A673 (cell line): Measurements from ENCODE around the gene DEAF1. TPM values are rescaled to one million over a fixed set of nuclear protein-coding genes. Genes with fewer than 3 reads are reported as not detected.

Experiments
- BruUV-seq: library from RNA; stranded (reverse); fragments of 400-500 nt; replicated peaks from 2 replicates; lab custom pipeline; 2021; lab: Mats Ljungman, UMichigan
- CTCF ChIA-PET: fragments of 300-600 bp; sonication (Branson Sonifier 250); formaldehyde crosslinking; loops from one replicate; lab custom pipeline; 2022; ENCODE audit warnings: antibody characterized with exemption; lab: Charles Lee
- POLR2A ChIA-PET: fragments of 300-600 bp; sonication (Branson Sonifier 250); formaldehyde crosslinking; loops from one replicate; lab custom pipeline; 2022; ENCODE audit warnings: antibody characterized with exemption; ENCODE audit not compliant: low non-redundant PET; lab: Charles Lee
- DNase-seq: peaks from one replicate; pipeline ENCODE4 v3.0.0-alpha.2; 2015; ENCODE audit warnings: low spot score
- H3K27ac ChIP-seq: fragments of 200-600 bp; sonication (generic); 2 replicates; pipeline ENCODE4 v1.5.1; 2016; ENCODE audit warnings: mixed run types, low read depth, mild to moderate bottlenecking, mixed read lengths, antibody characterized with exemption, low read length; ENCODE audit not compliant: poor library complexity, severe bottlenecking
- H3K27me3 ChIP-seq: fragments of 200-600 bp; sonication (generic); replicated peaks from 2 replicates; pipeline ENCODE4 v1.6.1; 2017; ENCODE audit warnings: mixed run types, low read depth, mild to moderate bottlenecking, mixed read lengths, antibody characterized with exemption, low read length; ENCODE audit not compliant: insufficient read depth, poor library complexity
- H3K36me3 ChIP-seq: fragments of 200-600 bp; sonication (generic); 2 replicates; pipeline ENCODE4 v1.6.1; 2016; ENCODE audit warnings: mixed run types, mild to moderate bottlenecking, mixed read lengths, antibody characterized with exemption, low read length; ENCODE audit not compliant: insufficient read depth, poor library complexity, severe bottlenecking
- H3K4me1 ChIP-seq: fragments of 200-600 bp; sonication (generic); 2 replicates; pipeline ENCODE4 v1.6.1; 2017; ENCODE audit warnings: mixed run types, mild to moderate bottlenecking, mixed read lengths, antibody characterized with exemption, low read length; ENCODE audit not compliant: insufficient read depth, poor library complexity, severe bottlenecking
- H3K4me3 ChIP-seq: fragments of 200-600 bp; sonication (generic); 2 replicates; pipeline ENCODE4 v1.5.1; 2016; ENCODE audit warnings: low read depth, mixed run types, mild to moderate bottlenecking, mixed read lengths, low read length; ENCODE audit not compliant: poor library complexity, severe bottlenecking
- H3K9me3 ChIP-seq: fragments of 200-600 bp; sonication (generic); 2 replicates; pipeline ENCODE4 v1.6.1; 2016; ENCODE audit warnings: mixed run types, low read depth, mild to moderate bottlenecking, mixed read lengths, antibody characterized with exemption, low read length; ENCODE audit not compliant: poor library complexity, severe bottlenecking
- EZH2 ChIP-seq: fragments of 200-600 bp; sonication (generic); IDR thresholded peaks from 2 replicates; pipeline ENCODE4 v1.6.1; 2017; ENCODE audit warnings: borderline replicate concordance, low read depth, mild to moderate bottlenecking, mixed read lengths, antibody characterized with exemption, low read length; ENCODE audit not compliant: poor library complexity, severe bottlenecking
- intact Hi-C: fragments of 100-400 bp; cut with micrococcal nuclease; formaldehyde crosslinking; loops from one replicate; pipeline ENCODE4 v1.10.0; 2022; ENCODE audit not compliant: unreplicated experiment
- total RNA-seq: library from RNA; stranded (reverse); gene quantifications from 2 replicates; pipeline ENCODE4 v1.2.3, GENCODE V29; 2021
- TF ChIP-seq, protein P1 (sequence below): fragments of 300-800, 200-600 bp; sonication (generic); conservative IDR thresholded peaks from 2 replicates; pipeline ENCODE4 v1.5.1; 2017; ENCODE audit warnings: low read depth, mild to moderate bottlenecking, antibody characterized with exemption, low read length, moderate library complexity, mixed read lengths

Gene DEAF1
- total RNA-seq, 1 experiment from 2014 or later, result 56.7 TPM

DNA sequence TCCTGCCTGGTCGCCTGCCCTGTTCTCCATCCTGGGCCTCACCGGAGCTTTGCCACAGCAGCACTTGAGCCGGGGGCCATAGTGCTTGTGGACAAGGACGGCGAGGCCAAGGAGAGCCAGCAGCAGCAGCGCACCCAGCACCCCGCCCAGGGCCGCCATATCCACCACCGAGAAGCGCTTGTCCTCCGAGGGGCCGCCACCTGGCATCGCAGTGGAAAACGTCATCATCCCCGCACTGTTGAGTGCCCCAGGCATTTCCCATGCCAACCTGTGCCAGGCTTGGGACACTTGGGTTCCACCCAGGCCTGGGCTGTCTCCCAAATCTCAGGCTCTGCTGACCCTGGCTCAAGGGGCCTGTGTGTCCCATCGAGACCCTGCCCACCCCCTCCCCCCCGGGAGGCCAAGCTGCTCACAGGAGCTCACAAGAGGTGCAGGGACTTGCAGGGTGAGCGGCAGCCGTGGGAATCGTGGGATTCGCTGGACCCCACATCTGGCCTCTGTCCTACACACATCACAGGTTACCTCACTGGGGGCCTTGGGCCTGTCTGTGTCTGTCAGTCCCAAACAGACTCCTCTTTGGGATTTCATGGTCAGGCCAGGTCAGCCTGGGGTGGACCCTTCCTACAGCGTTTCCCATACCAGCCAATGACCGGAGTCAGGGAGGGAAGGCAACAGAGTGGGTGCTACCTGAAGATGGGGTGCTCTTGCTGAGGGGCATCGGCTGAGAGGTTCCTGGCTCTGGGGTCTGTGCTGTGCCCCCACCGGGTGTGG is 76.9 kb downstream of the DEAF1 start:
- H3K27me3 ChIP-seq, result no peaks in the 10 kb centered on the region
- no peak overlapping the region for H3K4me3 ChIP-seq
- ChIA-PET POLR2A (no interaction called here), CTCF (no interaction called here)
- H3K9me3 ChIP-seq, result no peaks in the 10 kb centered on the region
- no peak overlapping the region for H3K27ac ChIP-seq
- DNase-seq, result no peak
- no peaks in the 10 kb centered on the region for H3K4me1 ChIP-seq
- no TSS peak for BruUV-seq
- TF ChIP-seq, protein P1, sequence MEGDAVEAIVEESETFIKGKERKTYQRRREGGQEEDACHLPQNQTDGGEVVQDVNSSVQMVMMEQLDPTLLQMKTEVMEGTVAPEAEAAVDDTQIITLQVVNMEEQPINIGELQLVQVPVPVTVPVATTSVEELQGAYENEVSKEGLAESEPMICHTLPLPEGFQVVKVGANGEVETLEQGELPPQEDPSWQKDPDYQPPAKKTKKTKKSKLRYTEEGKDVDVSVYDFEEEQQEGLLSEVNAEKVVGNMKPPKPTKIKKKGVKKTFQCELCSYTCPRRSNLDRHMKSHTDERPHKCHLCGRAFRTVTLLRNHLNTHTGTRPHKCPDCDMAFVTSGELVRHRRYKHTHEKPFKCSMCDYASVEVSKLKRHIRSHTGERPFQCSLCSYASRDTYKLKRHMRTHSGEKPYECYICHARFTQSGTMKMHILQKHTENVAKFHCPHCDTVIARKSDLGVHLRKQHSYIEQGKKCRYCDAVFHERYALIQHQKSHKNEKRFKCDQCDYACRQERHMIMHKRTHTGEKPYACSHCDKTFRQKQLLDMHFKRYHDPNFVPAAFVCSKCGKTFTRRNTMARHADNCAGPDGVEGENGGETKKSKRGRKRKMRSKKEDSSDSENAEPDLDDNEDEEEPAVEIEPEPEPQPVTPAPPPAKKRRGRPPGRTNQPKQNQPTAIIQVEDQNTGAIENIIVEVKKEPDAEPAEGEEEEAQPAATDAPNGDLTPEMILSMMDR, result no peak
- no peak for TF ChIP-seq EZH2
- intact Hi-C loops, result no loop called here
- H3K36me3 ChIP-seq, result peaks cover 2% of the 10 kb centered on the region

DNA sequence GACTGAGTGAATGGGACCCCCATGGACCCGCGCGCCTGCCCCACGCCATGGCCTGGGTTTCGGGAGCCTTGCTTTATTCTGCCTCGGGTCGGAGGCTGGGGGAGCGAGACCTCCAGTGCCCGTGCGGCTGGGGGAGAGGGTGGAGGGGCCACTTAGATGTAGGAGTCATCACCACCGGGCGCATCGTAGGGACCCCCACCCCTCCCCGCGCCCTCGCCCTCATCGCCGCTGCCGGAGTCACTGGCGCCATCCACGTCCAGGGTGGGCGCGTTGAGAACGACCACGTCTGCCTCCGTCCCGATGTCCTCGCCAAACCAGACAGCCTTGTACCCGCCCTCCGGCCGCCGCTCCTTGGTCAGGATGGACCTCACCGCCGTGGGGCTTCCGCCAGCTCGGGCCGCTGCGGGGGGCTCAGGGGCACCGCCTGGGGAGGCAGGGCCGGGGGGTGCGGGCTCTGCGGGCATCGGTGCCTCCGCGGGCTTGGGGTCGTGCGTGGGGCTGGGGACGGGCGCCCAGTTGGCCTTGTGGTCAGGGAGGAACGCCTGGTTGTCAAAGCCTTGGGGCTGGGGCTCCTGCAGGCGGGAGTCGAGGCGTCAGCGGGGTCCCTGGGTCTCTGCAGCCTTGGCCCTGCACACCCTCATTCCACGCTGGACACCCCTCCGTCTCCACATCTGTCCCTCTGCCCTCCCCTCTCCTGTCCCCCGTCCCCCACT is 77.7 kb downstream of the DEAF1 start:
- intact Hi-C loops, result no loop called here
- BruUV-seq, result no TSS peak
- CTCF ChIA-PET, result no interaction called here

DNA sequence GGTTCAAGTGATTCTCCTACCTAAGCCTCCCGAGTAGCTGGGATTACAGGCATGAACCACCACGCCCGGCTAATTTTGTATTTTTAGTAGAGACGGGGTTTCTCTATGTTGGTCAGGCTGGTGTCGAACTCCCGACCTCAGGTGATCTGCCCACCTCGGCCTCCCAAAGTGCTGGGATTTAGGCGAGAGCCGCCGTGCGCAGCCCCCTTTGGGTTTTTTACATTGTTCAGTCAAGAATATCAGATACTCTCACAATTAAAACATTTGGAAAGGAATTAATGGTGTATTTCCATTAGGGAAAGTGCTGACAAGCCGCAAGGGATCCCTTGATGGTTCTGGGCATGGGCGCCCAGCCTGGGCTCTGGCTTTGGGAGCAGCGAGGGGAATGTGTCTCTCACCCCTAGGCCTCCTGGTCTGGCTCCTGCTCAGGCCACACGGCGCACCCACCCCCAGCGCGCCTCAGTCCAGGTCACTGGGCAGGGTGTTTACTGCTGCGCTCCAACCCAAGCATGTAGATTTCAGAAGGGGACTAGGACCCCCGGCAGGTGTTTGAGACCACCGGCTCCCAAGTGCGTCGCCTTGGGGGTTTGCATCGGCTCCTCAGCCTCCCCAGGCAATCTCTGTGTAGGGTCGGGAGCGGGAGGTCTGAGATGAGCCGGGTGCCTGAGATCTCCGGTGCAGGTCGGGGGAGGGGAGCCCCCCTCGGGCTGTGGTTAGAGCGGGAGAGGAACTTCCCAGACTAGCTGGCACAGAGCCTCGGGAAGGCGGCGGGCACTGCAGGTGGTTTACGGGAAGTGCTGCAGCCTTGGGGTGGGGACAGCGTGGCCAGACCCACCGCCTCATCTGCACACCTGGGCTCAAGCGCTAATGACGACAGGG is 78.5 kb downstream of the DEAF1 start:
- H3K4me1 ChIP-seq, result no peaks in the 10 kb centered on the region
- intact Hi-C loops, result no loop called here
- H3K27me3 ChIP-seq, result no peaks in the 10 kb centered on the region
- H3K9me3 ChIP-seq, result no peaks in the 10 kb centered on the region
- H3K36me3 ChIP-seq, result peaks cover 9% of the 10 kb centered on the region
- CTCF ChIA-PET, result no interaction called here
- H3K27ac ChIP-seq, result no peak overlapping the region
- TF ChIP-seq, protein P1, result no peak
- no peak for TF ChIP-seq EZH2
- H3K4me3 ChIP-seq, result no peak overlapping the region
- POLR2A ChIA-PET, result no interaction called here
- no peak for DNase-seq
- BruUV-seq, result no TSS peak

More for the DNA sequence above, 77.7 kb downstream of the DEAF1 start:
- Histone ChIP-seq H3K4me3 (no peak overlapping the region), H3K27me3 (no peaks in the 10 kb centered on the region), H3K4me1 (no peaks in the 10 kb centered on the region), H3K9me3 (no peaks in the 10 kb centered on the region), H3K27ac (no peak overlapping the region), H3K36me3 (peaks cover 9% of the 10 kb centered on the region)
- POLR2A ChIA-PET, result no interaction called here
- no peak for DNase-seq
- no peak for TF ChIP-seq EZH2
- TF ChIP-seq, protein P1, result no peak
